Measurements from ENCODE around the gene ENAH. TPM values are rescaled to one million over a fixed set of nuclear protein-coding genes. Genes with fewer than 3 reads are reported as not detected.
"Not testable (repeated sequence)": the region's sequence is repeated elsewhere in the genome, so short reads cannot be mapped to it uniquely, and the experiment has no call there.

ENAH gene
- total RNA-seq, 1 experiment from 2014 or later = 100 TPM

GRCh38 chr1:225699336-225699735 lies 46.4 kb upstream of the ENAH start:
- DNase-seq (ENCODE audit: low read depth, low spot score) (no peak), ATAC-seq (no peak)
- ChIA-PET CTCF (interaction anchor here (1.6 kb wide), 1 partner anchor 12 kb away, joined by 5 read pairs; no protein-coding TSS in a partner anchor), RAD21 (ENCODE audit: low non-redundant PET in 1 of 2, low total read pairs in 2 of 2, uncharacterized antibody in 2 of 2, unreplicated experiment in 2 of 2) (no interaction called here), POLR2A (interaction anchor here (1.2 to 2.5 kb wide), 3 partner anchors 11 to 44 kb away, joined by 3 to 12 read pairs (median 9); no protein-coding TSS in a partner anchor)
- Histone ChIP-seq H3K27ac (ENCODE audit: low read depth, low read length) (peak overlapping the region; percentile 73; the same call in 1 of the 2 replicates), H3K9me2 (ENCODE audit: insufficient read depth) (no peaks in the 10 kb centered on the region), H3K27me3 (ENCODE audit: insufficient read depth, low read length) (no peaks in the 10 kb centered on the region), H4K20me1 (ENCODE audit: insufficient read depth) (no peaks in the 10 kb centered on the region), H2AFZ (ENCODE audit: low read depth, low read length, poor library complexity, severe bottlenecking) (peak overlapping the region; percentile 56), H3K36me3 (ENCODE audit: control insufficient read depth in 1 of 2, insufficient read depth in 2 of 2, low read length in 2 of 2) (no peaks in the 10 kb centered on the region), H3K9ac (ENCODE audit: low read length) (peak overlapping the region; percentile 43), H3K79me2 (ENCODE audit: insufficient read depth, low read length) (no peaks in the 10 kb centered on the region), H3K4me2 (ENCODE audit: low read length) (peak overlapping the region; percentile 70), H3K9me3 (ENCODE audit: control insufficient read depth in 1 of 2, insufficient read depth in 1 of 2, low read depth in 1 of 2, low read length in 2 of 2) (no peaks in the 10 kb centered on the region), H3K4me3 (replicated peaks in 1 of 2; ENCODE audit: low read depth in 1 of 2, low read length in 2 of 2) (peak overlapping the region in 1 of 2 experiments; percentile 37; a peak in 1 of 4 replicates), H3K4me1 (ENCODE audit: control insufficient read depth in 1 of 2, insufficient read depth in 2 of 2, low read length in 2 of 2) (peaks cover 27 to 33% of the 10 kb centered on the region in 2 experiments)
- no TSS peak for BruUV-seq (replicated peaks)
- TF ChIP-seq RAD21 (IDR thresholded peaks at IDR 0.05; ENCODE audit: low read depth) (no peak), EZH2 (IDR thresholded peaks at IDR 0.05) (no peak), JUND (IDR thresholded peaks at IDR 0.05) (no peak), FOSL1 (IDR thresholded peaks at IDR 0.05; ENCODE audit: low read depth) (no peak), POLR2AphosphoS5 (IDR thresholded peaks at IDR 0.05; ENCODE audit: low read depth, low read length) (no peak), SIN3A (IDR thresholded peaks at IDR 0.05; ENCODE audit: low read depth) (no peak), REST (IDR thresholded peaks at IDR 0.05; ENCODE audit: low read depth) (no peak), MAX (IDR thresholded peaks at IDR 0.05) (no peak), ZBTB33 (IDR thresholded peaks at IDR 0.05; ENCODE audit: extremely low read depth, insufficient replicate concordance, low read length) (no peak), SRF (IDR thresholded peaks at IDR 0.05; ENCODE audit: low read depth) (no peak), EZH2phosphoT487 (IDR thresholded peaks at IDR 0.05; ENCODE audit: borderline replicate concordance) (no peak), ATF3 (IDR thresholded peaks at IDR 0.05) (no peak)
- intact Hi-C loops (cut with micrococcal nuclease) = no loop called here

GRCh38 chr1:225698194-225698593 lies 45.3 kb upstream of the ENAH start:
- DNase-seq (ENCODE audit: low read depth, low spot score); intact Hi-C loops (cut with micrococcal nuclease); H3K9me3 ChIP-seq (ENCODE audit: control insufficient read depth in 1 of 2, insufficient read depth in 1 of 2, low read depth in 1 of 2, low read length in 2 of 2); H3K27ac ChIP-seq (ENCODE audit: low read depth, low read length); CTCF ChIA-PET; H3K4me2 ChIP-seq (ENCODE audit: low read length); ATAC-seq; H3K9me2 ChIP-seq (ENCODE audit: insufficient read depth); H3K9ac ChIP-seq (ENCODE audit: low read length); H3K27me3 ChIP-seq (ENCODE audit: insufficient read depth, low read length); H3K79me2 ChIP-seq (ENCODE audit: insufficient read depth, low read length); H3K4me3 ChIP-seq (replicated peaks in 1 of 2; ENCODE audit: low read depth in 1 of 2, low read length in 2 of 2); H4K20me1 ChIP-seq (ENCODE audit: insufficient read depth); BruUV-seq (replicated peaks); H3K36me3 ChIP-seq (ENCODE audit: control insufficient read depth in 1 of 2, insufficient read depth in 2 of 2, low read length in 2 of 2); H2AFZ ChIP-seq (ENCODE audit: low read depth, low read length, poor library complexity, severe bottlenecking); RAD21 ChIA-PET (ENCODE audit: low non-redundant PET in 1 of 2, low total read pairs in 2 of 2, uncharacterized antibody in 2 of 2, unreplicated experiment in 2 of 2); POLR2A ChIA-PET: not testable (repeated sequence)
- peaks cover 27 to 33% of the 10 kb centered on the region in 2 experiments for H3K4me1 ChIP-seq (ENCODE audit: control insufficient read depth in 1 of 2, insufficient read depth in 2 of 2, low read length in 2 of 2)
